ENCODE data around the gene SLC9A7.

SLC9A7 gene

GRCh38 chrX:46670316-46670715 is 88.6 kb downstream of the SLC9A7 start:
- Histone ChIP-seq H3K36me3 (ENCODE audit: control insufficient read depth in 1 of 2, insufficient read depth in 2 of 2, low read length in 2 of 2) (no peaks in the 10 kb centered on the region), H3K9me3 (ENCODE audit: control insufficient read depth in 1 of 2, low read length in 2 of 2) (no peaks in the 10 kb centered on the region), H3K4me1 (ENCODE audit: control insufficient read depth in 1 of 2, insufficient read depth in 2 of 2, low read length in 2 of 2) (no peaks in the 10 kb centered on the region), H3K4me3 (ENCODE audit: low read depth in 1 of 2, low read length in 2 of 2) (no peak overlapping the region), H3K27ac (ENCODE audit: low read length) (no peak overlapping the region), H3K27me3 (ENCODE audit: low read depth, low read length) (no peaks in the 10 kb centered on the region)

- Histone ChIP-seq H3K9me3 (ENCODE audit: control insufficient read depth in 1 of 2, low read length in 2 of 2) (no peaks in the 10 kb centered on the region), H3K4me1 (ENCODE audit: control insufficient read depth in 1 of 2, insufficient read depth in 2 of 2, low read length in 2 of 2) (no peaks in the 10 kb centered on the region), H3K27ac (ENCODE audit: low read length) (no peak overlapping the region), H3K27me3 (ENCODE audit: low read depth, low read length) (no peaks in the 10 kb centered on the region), H3K36me3 (ENCODE audit: control insufficient read depth in 1 of 2, insufficient read depth in 2 of 2, low read length in 2 of 2) (no peaks in the 10 kb centered on the region), H3K4me3 (ENCODE audit: low read depth in 1 of 2, low read length in 2 of 2) (no peak overlapping the region)
Observed at GRCh38 chrX:46666831-46667230, 92.1 kb downstream of the SLC9A7 start.

GRCh38 chrX:46665232-46666152 is 93.4 kb downstream of the SLC9A7 start:
- no peak overlapping the region for H3K4me3 ChIP-seq (ENCODE audit: low read depth in 1 of 2, low read length in 2 of 2)
- no peaks in the 10 kb centered on the region for H3K4me1 ChIP-seq (ENCODE audit: control insufficient read depth in 1 of 2, insufficient read depth in 2 of 2, low read length in 2 of 2)
- no peak overlapping the region for H3K27ac ChIP-seq (ENCODE audit: low read length)

GRCh38 chrX:46662188-46662958 is 96.5 kb downstream of the SLC9A7 start:
- Histone ChIP-seq H3K9me3 (ENCODE audit: control insufficient read depth in 1 of 2, low read length in 2 of 2) (no peaks in the 10 kb centered on the region), H3K27me3 (ENCODE audit: low read depth, low read length) (no peaks in the 10 kb centered on the region), H3K4me3 (ENCODE audit: low read depth in 1 of 2, low read length in 2 of 2) (no peak overlapping the region), H3K36me3 (ENCODE audit: control insufficient read depth in 1 of 2, insufficient read depth in 2 of 2, low read length in 2 of 2) (no peaks in the 10 kb centered on the region), H3K4me1 (ENCODE audit: control insufficient read depth in 1 of 2, insufficient read depth in 2 of 2, low read length in 2 of 2) (no peaks in the 10 kb centered on the region), H3K27ac (ENCODE audit: low read length) (no peak overlapping the region)

More at GRCh38 chrX:46665232-46666152, 93.4 kb downstream of the SLC9A7 start:
- no peaks in the 10 kb centered on the region for H3K27me3 ChIP-seq (ENCODE audit: low read depth, low read length)
- no peaks in the 10 kb centered on the region for H3K9me3 ChIP-seq (ENCODE audit: control insufficient read depth in 1 of 2, low read length in 2 of 2)
- H3K36me3 ChIP-seq (ENCODE audit: control insufficient read depth in 1 of 2, insufficient read depth in 2 of 2, low read length in 2 of 2) = no peaks in the 10 kb centered on the region

- no peaks in the 10 kb centered on the region for H3K9me3 ChIP-seq (ENCODE audit: control insufficient read depth in 1 of 2, low read length in 2 of 2)
- H3K36me3 ChIP-seq (ENCODE audit: control insufficient read depth in 1 of 2, insufficient read depth in 2 of 2, low read length in 2 of 2) = no peaks in the 10 kb centered on the region
- H3K27ac ChIP-seq (ENCODE audit: low read length) = no peak overlapping the region
- peaks cover 0 to 17% of the 10 kb centered on the region in 2 donors for H3K4me1 ChIP-seq (ENCODE audit: control insufficient read depth in 1 of 2, insufficient read depth in 2 of 2, low read length in 2 of 2)
- H3K27me3 ChIP-seq (ENCODE audit: low read depth, low read length) = no peaks in the 10 kb centered on the region
- H3K4me3 ChIP-seq (ENCODE audit: low read depth in 1 of 2, low read length in 2 of 2) = no peak overlapping the region
Observed at GRCh38 chrX:46653482-46653881, 105.4 kb downstream of the SLC9A7 start.

- Histone ChIP-seq H3K27me3 (ENCODE audit: low read depth, low read length) (no peaks in the 10 kb centered on the region), H3K36me3 (ENCODE audit: control insufficient read depth in 1 of 2, insufficient read depth in 2 of 2, low read length in 2 of 2) (no peaks in the 10 kb centered on the region), H3K4me1 (ENCODE audit: control insufficient read depth in 1 of 2, insufficient read depth in 2 of 2, low read length in 2 of 2) (peaks cover 0 to 17% of the 10 kb centered on the region in 2 donors), H3K9me3 (ENCODE audit: control insufficient read depth in 1 of 2, low read length in 2 of 2) (no peaks in the 10 kb centered on the region), H3K4me3 (ENCODE audit: low read depth in 1 of 2, low read length in 2 of 2) (no peak overlapping the region), H3K27ac (ENCODE audit: low read length) (no peak overlapping the region)
Observed at GRCh38 chrX:46649421-46650260, 109.3 kb downstream of the SLC9A7 start.

- no peaks in the 10 kb centered on the region for H3K36me3 ChIP-seq (ENCODE audit: control insufficient read depth in 1 of 2, insufficient read depth in 2 of 2, low read length in 2 of 2)
- H3K4me1 ChIP-seq (ENCODE audit: control insufficient read depth in 1 of 2, insufficient read depth in 2 of 2, low read length in 2 of 2) = peaks cover 0 to 17% of the 10 kb centered on the region in 2 donors
- no peaks in the 10 kb centered on the region for H3K27me3 ChIP-seq (ENCODE audit: low read depth, low read length)
- no peak overlapping the region for H3K27ac ChIP-seq (ENCODE audit: low read length)
- H3K9me3 ChIP-seq (ENCODE audit: control insufficient read depth in 1 of 2, low read length in 2 of 2) = no peaks in the 10 kb centered on the region
- no peak overlapping the region for H3K4me3 ChIP-seq (ENCODE audit: low read depth in 1 of 2, low read length in 2 of 2)
Observed at GRCh38 chrX:46648660-46649059, 110.3 kb downstream of the SLC9A7 start.

GRCh38 chrX:46647251-46647650 is 111.7 kb downstream of the SLC9A7 start:
- no peak overlapping the region for H3K4me3 ChIP-seq (ENCODE audit: low read depth in 1 of 2, low read length in 2 of 2)
- H3K27ac ChIP-seq (ENCODE audit: low read length) = no peak overlapping the region
- H3K9me3 ChIP-seq (ENCODE audit: control insufficient read depth in 1 of 2, low read length in 2 of 2) = no peaks in the 10 kb centered on the region
- H3K4me1 ChIP-seq (ENCODE audit: control insufficient read depth in 1 of 2, insufficient read depth in 2 of 2, low read length in 2 of 2) = peaks cover 0 to 17% of the 10 kb centered on the region in 2 donors
- H3K36me3 ChIP-seq (ENCODE audit: control insufficient read depth in 1 of 2, insufficient read depth in 2 of 2, low read length in 2 of 2) = no peaks in the 10 kb centered on the region
- H3K27me3 ChIP-seq (ENCODE audit: low read depth, low read length) = no peaks in the 10 kb centered on the region

- peaks cover 0 to 16% of the 10 kb centered on the region in 2 donors for H3K4me1 ChIP-seq (ENCODE audit: control insufficient read depth in 1 of 2, insufficient read depth in 2 of 2, low read length in 2 of 2)
- H3K27ac ChIP-seq (ENCODE audit: low read length) = no peak overlapping the region
- H3K4me3 ChIP-seq (ENCODE audit: low read depth in 1 of 2, low read length in 2 of 2) = no peak overlapping the region
- H3K36me3 ChIP-seq (ENCODE audit: control insufficient read depth in 1 of 2, insufficient read depth in 2 of 2, low read length in 2 of 2) = no peaks in the 10 kb centered on the region
- H3K9me3 ChIP-seq (ENCODE audit: control insufficient read depth in 1 of 2, low read length in 2 of 2) = no peaks in the 10 kb centered on the region
- H3K27me3 ChIP-seq (ENCODE audit: low read depth, low read length) = no peaks in the 10 kb centered on the region
Observed at GRCh38 chrX:46645614-46646013, 113.3 kb downstream of the SLC9A7 start.

GRCh38 chrX:46643636-46644035 is 115.3 kb downstream of the SLC9A7 start:
- Histone ChIP-seq H3K9me3 (ENCODE audit: control insufficient read depth in 1 of 2, low read length in 2 of 2) (no peaks in the 10 kb centered on the region), H3K27ac (ENCODE audit: low read length) (no peak overlapping the region), H3K27me3 (ENCODE audit: low read depth, low read length) (no peaks in the 10 kb centered on the region), H3K4me3 (ENCODE audit: low read depth in 1 of 2, low read length in 2 of 2) (no peak overlapping the region), H3K4me1 (ENCODE audit: control insufficient read depth in 1 of 2, insufficient read depth in 2 of 2, low read length in 2 of 2) (no peaks in the 10 kb centered on the region), H3K36me3 (ENCODE audit: control insufficient read depth in 1 of 2, insufficient read depth in 2 of 2, low read length in 2 of 2) (no peaks in the 10 kb centered on the region)

- Histone ChIP-seq H3K36me3 (ENCODE audit: control insufficient read depth in 1 of 2, insufficient read depth in 2 of 2, low read length in 2 of 2) (no peaks in the 10 kb centered on the region), H3K27me3 (ENCODE audit: low read depth, low read length) (no peaks in the 10 kb centered on the region), H3K4me3 (ENCODE audit: low read depth in 1 of 2, low read length in 2 of 2) (no peak overlapping the region), H3K4me1 (ENCODE audit: control insufficient read depth in 1 of 2, insufficient read depth in 2 of 2, low read length in 2 of 2) (no peaks in the 10 kb centered on the region), H3K27ac (ENCODE audit: low read length) (no peak overlapping the region), H3K9me3 (ENCODE audit: control insufficient read depth in 1 of 2, low read length in 2 of 2) (no peaks in the 10 kb centered on the region)
Observed at GRCh38 chrX:46642145-46642544, 116.8 kb downstream of the SLC9A7 start.

All from muscle layer of duodenum (tissue), 2 donors.